Suprapubic skin (tissue), 4 donors: ENCODE measurements around the gene MAPK14. TPM values are rescaled to one million over a fixed set of nuclear protein-coding genes. Genes with fewer than 3 reads are reported as not detected.
"Not testable (repeated sequence)": the region's sequence is repeated elsewhere in the genome, so short reads cannot be mapped to it uniquely, and the experiment has no call there.

ENCODE experiments used
- DNase-seq, 2 donors: peaks; one replicate each; pipeline ENCODE4 v3.0.0-alpha.2; 2019; ENCODE audit warnings: low spot score in 2 of 2
- H3K27ac ChIP-seq: fragments of 200-600 bp; sonication (generic); one replicate; pipeline ENCODE4 v1.5.1; 2019
- H3K27me3 ChIP-seq: fragments of 200-600 bp; sonication (generic); one replicate; pipeline ENCODE4 v1.5.1; 2019
- H3K36me3 ChIP-seq: fragments of 200-600 bp; sonication (generic); one replicate; pipeline ENCODE4 v1.5.1; 2019
- H3K4me1 ChIP-seq: fragments of 200-600 bp; sonication (generic); one replicate; pipeline ENCODE4 v1.5.1; 2019
- H3K4me3 ChIP-seq: fragments of 200-600 bp; sonication (generic); one replicate; pipeline ENCODE4 v1.5.1; 2019; ENCODE audit warnings: mild to moderate bottlenecking
- H3K9me3 ChIP-seq: fragments of 200-600 bp; sonication (generic); one replicate; pipeline ENCODE4 v1.5.1; 2019
- CTCF ChIP-seq, 2 donors: fragments of 200-600 bp in 1 of 2; fragments of 450-650 bp in 1 of 2; sonication (generic) in 1 of 2; IDR thresholded peaks; one replicate each; pipeline ENCODE4 v1.5.1; 2016 to 2019; ENCODE audit warnings: antibody characterized with exemption in 2 of 2, mild to moderate bottlenecking in 1 of 2, moderate library complexity in 1 of 2
- EP300 ChIP-seq: sonication (generic); formaldehyde crosslinking; IDR thresholded peaks from one replicate; pipeline ENCODE4 v1.6.1; 2017; ENCODE audit warnings: antibody characterized with exemption
- POLR2A ChIP-seq, 2 donors: fragments of 450-650 bp; IDR thresholded peaks; one replicate each; pipeline ENCODE4 v1.6.1; 2017; ENCODE audit warnings: antibody characterized with exemption in 2 of 2, mild to moderate bottlenecking in 2 of 2, moderate library complexity in 2 of 2
- POLR2AphosphoS5 ChIP-seq, 3 donors: sonication (generic); formaldehyde crosslinking; IDR thresholded peaks; one replicate each; pipeline ENCODE4 v1.6.1; 2017; ENCODE audit warnings: antibody characterized with exemption in 3 of 3
- WGBS: methylation state at CpG from one replicate; pipeline ENCODE4 v1.1.5; 2018; 5-methylcytosine and 5-hydroxymethylcytosine counted together
- total RNA-seq, 4 donors: library from RNA; depleted of rRNA; stranded (reverse); fragments of >200 nt; gene quantifications; one replicate each; pipeline ENCODE4 v1.1.0, GENCODE V29; 2016

The MAPK14 gene
- total RNA-seq, 4 donors from 2014 or later, result 51.7 to 105 (median 57.8) TPM

GRCh38 chr6:36128793-36129192, 101.2 kb downstream of the MAPK14 start:
- WGBS, result 94% methylated on average over 3 of the region's 3 CpGs
- no peaks in the 10 kb centered on the region for H3K36me3 ChIP-seq
- H3K27me3 ChIP-seq, result no peaks in the 10 kb centered on the region
- H3K4me1 ChIP-seq, result peaks cover 48% of the 10 kb centered on the region
- DNase-seq, result peak in 1 of 2 donors; percentile 55
- no peak overlapping the region for H3K27ac ChIP-seq
- TF ChIP-seq POLR2AphosphoS5 (IDR thresholded peaks at IDR 0.05) (no peak), POLR2A (IDR thresholded peaks at IDR 0.05) (no peak), EP300 (no peak), CTCF (IDR thresholded peaks at IDR 0.05) (no peak)
- H3K9me3 ChIP-seq, result no peaks in the 10 kb centered on the region
- no peak overlapping the region for H3K4me3 ChIP-seq

GRCh38 chr6:36129334-36129733, 101.7 kb downstream of the MAPK14 start:
- not testable (repeated sequence) for H3K9me3 ChIP-seq, H3K4me3 ChIP-seq, H3K27me3 ChIP-seq, H3K27ac ChIP-seq, H3K36me3 ChIP-seq
- H3K4me1 ChIP-seq, result peaks cover 45% of the 10 kb centered on the region
- DNase-seq, result peak in 1 of 2 donors; percentile 27
- 87% methylated on average over 16 of the region's 16 CpGs for WGBS

- peak in 1 of 2 donors; percentile 60 for DNase-seq
- H3K27ac ChIP-seq, result peak within 1 kb of the TSS; percentile 92
- H3K36me3 ChIP-seq, result no peaks in the 10 kb centered on the region
- 10% methylated on average over 7 of the region's 59 CpGs for WGBS
- no peaks in the 10 kb centered on the region for H3K27me3 ChIP-seq
- TF ChIP-seq POLR2A (IDR thresholded peaks at IDR 0.05) (peak in 1 of 2 donors; percentile 7), CTCF (IDR thresholded peaks at IDR 0.05) (no peak)
- no peaks in the 10 kb centered on the region for H3K9me3 ChIP-seq
- H3K4me3 ChIP-seq, result peak within 1 kb of the TSS; percentile 63
- H3K4me1 ChIP-seq, result peaks cover 44% of the 10 kb centered on the region
Measured at GRCh38 chr6:36129941-36130666, 102.5 kb downstream of the MAPK14 start, which contains the start of gene MAPK13. Gene MAPK13, plus strand, starts transcription at chr6:36130513. Its CDS starts 70 bp downstream, at chr6:36130583.

- no peaks in the 10 kb centered on the region for H3K9me3 ChIP-seq
- TF ChIP-seq EP300, result no peak
- no peak for TF ChIP-seq CTCF (IDR thresholded peaks at IDR 0.05)
- TF ChIP-seq POLR2AphosphoS5 (IDR thresholded peaks at IDR 0.05), result no peak
- TF ChIP-seq POLR2A (IDR thresholded peaks at IDR 0.05), result no peak
Measured at GRCh38 chr6:36130667-36131510, 103.3 kb downstream of the MAPK14 start.

GRCh38 chr6:36131511-36132245, 104.1 kb downstream of the MAPK14 start:
- H3K36me3 ChIP-seq, result peaks cover 6% of the 10 kb centered on the region
- H3K4me3 ChIP-seq, result peak overlapping the region; percentile 63
- no peak for TF ChIP-seq EP300
- TF ChIP-seq POLR2A (IDR thresholded peaks at IDR 0.05), result no peak
- TF ChIP-seq POLR2AphosphoS5 (IDR thresholded peaks at IDR 0.05), result no peak
- no peak for TF ChIP-seq CTCF (IDR thresholded peaks at IDR 0.05)
- H3K27me3 ChIP-seq, result no peaks in the 10 kb centered on the region
- WGBS, result 18% methylated on average over 5 of the region's 8 CpGs
- peaks cover 52% of the 10 kb centered on the region for H3K4me1 ChIP-seq
- no peaks in the 10 kb centered on the region for H3K9me3 ChIP-seq
- DNase-seq, result peak in 1 of 2 donors; percentile 72
- H3K27ac ChIP-seq, result peak overlapping the region; percentile 92

More at GRCh38 chr6:36130667-36131510, 103.3 kb downstream of the MAPK14 start:
- peaks cover 52% of the 10 kb centered on the region for H3K4me1 ChIP-seq
- H3K27me3 ChIP-seq, result no peaks in the 10 kb centered on the region
- DNase-seq, result peak in 1 of 2 donors; percentile 78
- H3K36me3 ChIP-seq, result no peaks in the 10 kb centered on the region
- H3K27ac ChIP-seq, result peak overlapping the region; percentile 92
- H3K4me3 ChIP-seq, result peak overlapping the region; percentile 63
- 8% methylated on average over 13 of the region's 52 CpGs for WGBS
